Ovary (tissue), 9 donors: ENCODE measurements around the gene INPP5B. TPM values are rescaled to one million over a fixed set of nuclear protein-coding genes. Genes with fewer than 3 reads are reported as not detected.
"Not testable (repeated sequence)": the region's sequence is repeated elsewhere in the genome, so short reads cannot be mapped to it uniquely, and the experiment has no call there.

Experiments used
- DNase-seq, 5 donors: peaks; one replicate each; pipeline ENCODE4 v3.0.0-alpha.2; 2019 to 2020
- H3K27ac ChIP-seq, 2 donors: fragments of 200-600 bp; one replicate each; pipeline versions ENCODE4 v1.5.1 to v1.8.0; 2019 to 2022
- H3K27me3 ChIP-seq: fragments of 200-600 bp; one replicate; pipeline ENCODE4 v1.8.0; 2022
- H3K36me3 ChIP-seq: fragments of 200-600 bp; sonication (generic); one replicate; pipeline ENCODE4 v1.5.1; 2019
- H3K4me1 ChIP-seq: one replicate; pipeline ENCODE4 v1.8.1; 2013; ENCODE audit warnings: mild to moderate bottlenecking, moderate library complexity; ENCODE audit not compliant: insufficient read depth
- H3K4me3 ChIP-seq: fragments of 200-600 bp; sonication (generic); one replicate; pipeline ENCODE4 v1.5.1; 2017
- H3K9me3 ChIP-seq, 2 donors: fragments of 200-600 bp in 1 of 2; sonication (generic) in 1 of 2; one replicate each; pipeline versions ENCODE4 v1.5.1 to v1.8.1; 2013 to 2019; ENCODE audit warnings: mild to moderate bottlenecking in 1 of 2, moderate library complexity in 1 of 2
- CTCF ChIP-seq, 3 donors: fragments of 450-650 bp in 2 of 3; fragments of 200-600 bp in 1 of 3; IDR thresholded peaks; one replicate each; pipeline versions ENCODE4 v1.5.1 to v1.8.0; 2016 to 2022; ENCODE audit warnings: antibody characterized with exemption in 3 of 3, mild to moderate bottlenecking in 1 of 3
- EP300 ChIP-seq: sonication (generic); formaldehyde crosslinking; IDR thresholded peaks from one replicate; pipeline ENCODE4 v1.6.1; 2017; ENCODE audit warnings: antibody characterized with exemption
- POLR2A ChIP-seq: fragments of 450-650 bp; IDR thresholded peaks from one replicate; pipeline ENCODE4 v1.6.1; 2017; ENCODE audit warnings: antibody characterized with exemption, mild to moderate bottlenecking, moderate library complexity
- WGBS, 3 donors: extraction: QIAGEN DNeasy Blood & Tissue Kit in 1 of 3; methylation state at CpG; one replicate each; pipeline versions ENCODE4 v1.1.5 to v1.1.7; 2013 to 2017; 5-methylcytosine and 5-hydroxymethylcytosine counted together
- intact Hi-C, 4 donors: fragments of 100-400 bp; cut with DNase I; formaldehyde crosslinking; loops; one replicate each; pipeline versions ENCODE4 v1.11.0 to v1.15.1; 2022 to 2023
- polyA plus RNA-seq, 2 donors: library from polyadenylated mRNA; stranded (reverse); fragments of 200-250 nt in 1 of 2; fragments of 350-450 nt in 1 of 2; fragmentation: Illumina TruSeq in 1 of 2; extraction: RNeasy Lipid Tissue Mini Kit (QIAGEN cat#74804) in 1 of 2; gene quantifications; one replicate each; pipeline ENCODE4 v1.2.3, GENCODE V29; 2013 to 2014
- total RNA-seq, 7 donors: library from RNA; depleted of rRNA in 2 of 7; stranded (reverse); fragments of >200 nt in 2 of 7; fragmentation: NEBNext Ultra II Directional in 3 of 7; extraction: Animal tissue kit (Norgen Biotek cat#: 25700) in 3 of 7; gene quantifications; one replicate each; pipeline versions ENCODE4 v1.1.0 to v1.2.4, GENCODE V29; 2016 to 2023
- donor health status: DM: no; HTN: no; CAD: no; lungs with moderate emphysema.
- donor health status: DM: no; HTN: no; CAD: no.
- donor health status: Bipolar disorder and iron deficiency.
- donor health status: DM: yes; HTN: yes; CAD: no.
- donor health status: DM: no; HTN: no; CAD: no.
- donor health status: DM: yes; HTN: yes; CAD: no.

INPP5B gene
- total and polyA plus RNA-seq, 9 donors, result 23.2 to 68.5 (median 33.5) TPM

GRCh38 chr1:37915476-37916093 lies 31.3 kb downstream of the INPP5B start:
- H3K9me3 ChIP-seq, result no peaks in the 10 kb centered on the region
- intact Hi-C loops, result no loop called here
- H3K27ac ChIP-seq, result no peak overlapping the region
- DNase-seq, result no peak
- no peaks in the 10 kb centered on the region for H3K27me3 ChIP-seq
- H3K4me3 ChIP-seq, result no peak overlapping the region
- TF ChIP-seq EP300, result no peak
- TF ChIP-seq POLR2A, result no peak
- TF ChIP-seq CTCF (IDR thresholded peaks at IDR 0.05), result no peak
- peaks cover 4% of the 10 kb centered on the region for H3K4me1 ChIP-seq
- H3K36me3 ChIP-seq, result no peaks in the 10 kb centered on the region
- 71 to 83% (median 77%) methylated on average over 2 of the region's 2 CpGs for WGBS, 3 donors

GRCh38 chr1:37914719-37915475 lies 32.0 kb downstream of the INPP5B start:
- H3K4me3 ChIP-seq, result no peak overlapping the region
- peaks cover 4% of the 10 kb centered on the region for H3K4me1 ChIP-seq
- TF ChIP-seq POLR2A, result no peak
- no peak for TF ChIP-seq CTCF (IDR thresholded peaks at IDR 0.05)
- TF ChIP-seq EP300, result no peak
- H3K9me3 ChIP-seq, result no peaks in the 10 kb centered on the region
- DNase-seq, result no peak
- 66 to 75% (median 72%) methylated on average over 4 of the region's 4 CpGs for WGBS, 3 donors
- H3K36me3 ChIP-seq, result no peaks in the 10 kb centered on the region
- intact Hi-C loops, result no loop called here
- no peaks in the 10 kb centered on the region for H3K27me3 ChIP-seq
- no peak overlapping the region for H3K27ac ChIP-seq

- H3K4me3 ChIP-seq, H3K27ac ChIP-seq, H3K27me3 ChIP-seq, DNase-seq, H3K36me3 ChIP-seq, H3K9me3 ChIP-seq, intact Hi-C loops, H3K4me1 ChIP-seq: not testable (repeated sequence)
- WGBS, 3 donors, result 95 to 98% (median 98%) methylated on average over 3 of the region's 3 CpGs
Measured at GRCh38 chr1:37911478-37911877, 35.4 kb downstream of the INPP5B start.

- 86 to 89% (median 88%) methylated on average over 8 of the region's 8 CpGs for WGBS, 3 donors
- H3K4me3 ChIP-seq, DNase-seq, intact Hi-C loops, H3K36me3 ChIP-seq, H3K4me1 ChIP-seq, H3K9me3 ChIP-seq, H3K27ac ChIP-seq, H3K27me3 ChIP-seq: not testable (repeated sequence)
Measured at GRCh38 chr1:37910886-37911285, 36.0 kb downstream of the INPP5B start.

GRCh38 chr1:37908531-37908930 lies 38.3 kb downstream of the INPP5B start:
- H3K4me3 ChIP-seq, DNase-seq, H3K36me3 ChIP-seq, H3K9me3 ChIP-seq, H3K27ac ChIP-seq, intact Hi-C loops, H3K27me3 ChIP-seq, H3K4me1 ChIP-seq: not testable (repeated sequence)
- 96 to 99% (median 98%) methylated on average over 10 of the region's 10 CpGs for WGBS, 3 donors

GRCh38 chr1:37907416-37908125 lies 39.3 kb downstream of the INPP5B start:
- 90 to 96% (median 96%) methylated on average over 6 of the region's 6 CpGs for WGBS, 3 donors
- intact Hi-C loops, H3K4me1 ChIP-seq, H3K4me3 ChIP-seq, H3K27ac ChIP-seq, H3K9me3 ChIP-seq, H3K36me3 ChIP-seq, DNase-seq, H3K27me3 ChIP-seq: not testable (repeated sequence)

- H3K4me3 ChIP-seq, H3K4me1 ChIP-seq, intact Hi-C loops, H3K9me3 ChIP-seq, H3K27me3 ChIP-seq, DNase-seq, H3K36me3 ChIP-seq, H3K27ac ChIP-seq: not testable (repeated sequence)
- 92 to 95% (median 94%) methylated on average over 3 of the region's 3 CpGs for WGBS, 3 donors
Measured at GRCh38 chr1:37906591-37906990, 40.3 kb downstream of the INPP5B start.
